Measurements from ENCODE around the gene AP3S2.

DNA sequence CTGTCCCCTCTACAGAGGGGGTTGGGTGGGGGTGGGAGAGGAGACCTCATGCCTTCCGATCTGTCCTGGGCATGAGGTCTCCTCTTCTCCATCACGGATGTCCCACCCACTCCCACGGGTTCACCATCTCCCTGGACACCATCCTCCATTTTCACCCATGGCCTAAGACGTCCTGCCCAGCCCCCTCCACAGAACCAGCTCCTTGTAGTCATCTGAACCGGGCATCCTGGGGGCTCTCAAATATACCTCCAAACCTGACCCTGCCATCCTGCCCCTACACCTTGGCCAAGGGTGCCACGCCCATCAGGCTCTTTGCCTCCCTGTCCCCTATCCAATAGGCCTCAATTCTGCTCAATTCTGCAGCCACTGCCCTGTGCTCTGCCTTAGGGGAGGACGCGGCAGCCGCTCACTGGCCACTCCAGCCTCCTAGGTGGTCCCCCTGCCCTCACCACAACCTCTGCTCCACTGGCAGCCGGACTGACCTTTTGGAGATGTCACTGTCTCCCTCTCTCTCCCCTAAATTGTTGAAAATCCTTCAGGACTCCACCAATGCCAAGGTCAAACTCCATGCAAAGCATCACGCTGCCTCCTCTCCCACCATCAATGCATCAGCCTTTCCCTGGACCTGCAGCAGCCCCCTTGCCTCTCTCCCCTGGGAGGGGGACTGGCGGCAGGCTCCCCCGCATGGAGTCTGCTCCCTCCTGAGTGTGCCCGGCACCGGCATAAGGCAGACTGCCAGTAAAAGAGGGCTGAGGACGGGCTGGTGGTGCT, 69.8 kb downstream of the AP3S2 start:
- TF ChIP-seq, protein P1, sequence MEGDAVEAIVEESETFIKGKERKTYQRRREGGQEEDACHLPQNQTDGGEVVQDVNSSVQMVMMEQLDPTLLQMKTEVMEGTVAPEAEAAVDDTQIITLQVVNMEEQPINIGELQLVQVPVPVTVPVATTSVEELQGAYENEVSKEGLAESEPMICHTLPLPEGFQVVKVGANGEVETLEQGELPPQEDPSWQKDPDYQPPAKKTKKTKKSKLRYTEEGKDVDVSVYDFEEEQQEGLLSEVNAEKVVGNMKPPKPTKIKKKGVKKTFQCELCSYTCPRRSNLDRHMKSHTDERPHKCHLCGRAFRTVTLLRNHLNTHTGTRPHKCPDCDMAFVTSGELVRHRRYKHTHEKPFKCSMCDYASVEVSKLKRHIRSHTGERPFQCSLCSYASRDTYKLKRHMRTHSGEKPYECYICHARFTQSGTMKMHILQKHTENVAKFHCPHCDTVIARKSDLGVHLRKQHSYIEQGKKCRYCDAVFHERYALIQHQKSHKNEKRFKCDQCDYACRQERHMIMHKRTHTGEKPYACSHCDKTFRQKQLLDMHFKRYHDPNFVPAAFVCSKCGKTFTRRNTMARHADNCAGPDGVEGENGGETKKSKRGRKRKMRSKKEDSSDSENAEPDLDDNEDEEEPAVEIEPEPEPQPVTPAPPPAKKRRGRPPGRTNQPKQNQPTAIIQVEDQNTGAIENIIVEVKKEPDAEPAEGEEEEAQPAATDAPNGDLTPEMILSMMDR (IDR thresholded peaks at IDR 0.05), result no peak
- no peak for TF ChIP-seq EZH2 (IDR thresholded peaks at IDR 0.05; ENCODE audit: borderline replicate concordance, insufficient read depth, low read depth, low read length, poor library complexity, severe bottlenecking)

Measured in B cell (primary cell).